Measurements from ENCODE around the gene CCT6A.
"Not testable (repeated sequence)": the region's sequence is repeated elsewhere in the genome, so short reads cannot be mapped to it uniquely, and the experiment has no call there.

CCT6A gene

GRCh38 chr7:56104138-56104537 is 52.6 kb downstream of the CCT6A start:
- DNase-seq = not testable (repeated sequence)

GRCh38 chr7:56105508-56105907 is 53.9 kb downstream of the CCT6A start:
- no peak for DNase-seq

GRCh38 chr7:56106108-56107073 is 54.8 kb downstream of the CCT6A start, which contains the start of gene CHCHD2:
TSS of gene CHCHD2 (minus strand) at chr7:56106476. CDS start at chr7:56106413, 63 bp downstream.
- peak; percentile 84 to 95 for DNase-seq

- no peak for DNase-seq
Observed at GRCh38 chr7:56107954-56108258, 56.3 kb downstream of the CCT6A start.

- no peak for DNase-seq
Observed at GRCh38 chr7:56110611-56111010, 59.0 kb downstream of the CCT6A start.

- DNase-seq = not testable (repeated sequence)
Observed at GRCh38 chr7:56112244-56112643, 60.7 kb downstream of the CCT6A start.

Data from cerebellar nuclear complex (tissue), 1 donor.